ENCODE measurements around the gene HPF1.
"Not testable (repeated sequence)": the region's sequence is repeated elsewhere in the genome, so short reads cannot be mapped to it uniquely, and the experiment has no call there.

The HPF1 gene

GRCh38 chr4:169757575-169758184 is at the start of gene HPF1:
HPF1 (minus strand) TSS chr4:169757944; CDS start chr4:169757877, 67 bp downstream.
- peak; percentile 88 for DNase-seq

GRCh38 chr4:169806770-169807169 is 49.0 kb upstream of the HPF1 start:
- DNase-seq: not testable (repeated sequence)

GRCh38 chr4:169803413-169803812 is 45.7 kb upstream of the HPF1 start:
- DNase-seq: no peak

GRCh38 chr4:169802873-169803272 is 45.1 kb upstream of the HPF1 start:
- no peak for DNase-seq

GRCh38 chr4:169800541-169800940 is 42.8 kb upstream of the HPF1 start:
- no peak for DNase-seq

- no peak for DNase-seq
Observed at GRCh38 chr4:169799260-169799659, 41.5 kb upstream of the HPF1 start.

- peak; percentile 28 for DNase-seq
Observed at GRCh38 chr4:169795585-169795984, 37.8 kb upstream of the HPF1 start.

- DNase-seq: peak; percentile 73
Observed at GRCh38 chr4:169791527-169792156, 33.9 kb upstream of the HPF1 start.

- peak; percentile 9 for DNase-seq
Observed at GRCh38 chr4:169791062-169791461, 33.3 kb upstream of the HPF1 start.

- peak; percentile 14 for DNase-seq
Observed at GRCh38 chr4:169774466-169775445, 17.0 kb upstream of the HPF1 start.

- no peak for DNase-seq
Observed at GRCh38 chr4:169773889-169774288, 16.1 kb upstream of the HPF1 start.

GRCh38 chr4:169771556-169772080 is 13.9 kb upstream of the HPF1 start:
- not testable (repeated sequence) for DNase-seq

- DNase-seq: no peak
Observed at GRCh38 chr4:169770416-169770815, 12.7 kb upstream of the HPF1 start.

- DNase-seq: no peak
Observed at GRCh38 chr4:169768385-169768784, 10.6 kb upstream of the HPF1 start.

- no peak for DNase-seq
Observed at GRCh38 chr4:169766741-169767140, 9.0 kb upstream of the HPF1 start.

GRCh38 chr4:169765835-169766234 is 8.1 kb upstream of the HPF1 start:
- peak; percentile 88 for DNase-seq

- DNase-seq: no peak
Observed at GRCh38 chr4:169761846-169762245, 4.1 kb upstream of the HPF1 start.

- DNase-seq: no peak
Observed at GRCh38 chr4:169758401-169758962, 738 bp upstream of the HPF1 start.

GRCh38 chr4:169756971-169757574 is 671 bp downstream of the HPF1 start:
- no peak for DNase-seq

GRCh38 chr4:169745291-169745690 is 12.5 kb downstream of the HPF1 start:
- DNase-seq: peak; percentile 71

GRCh38 chr4:169744601-169745000 is 13.1 kb downstream of the HPF1 start:
- no peak for DNase-seq

GRCh38 chr4:169741569-169741968 is 16.2 kb downstream of the HPF1 start:
- no peak for DNase-seq

- DNase-seq: not testable (repeated sequence)
Observed at GRCh38 chr4:169738604-169739003, 19.1 kb downstream of the HPF1 start.
